ENCODE measurements around the gene PNLDC1. TPM values are rescaled to one million over a fixed set of nuclear protein-coding genes. Genes with fewer than 3 reads are reported as not detected.

The PNLDC1 gene
- total and polyA plus RNA-seq, 2 of the 4 experiments (the other 2 are of a cell fraction), result not detected

- H3K9me1 ChIP-seq (ENCODE audit: insufficient read depth, low read length), result peaks cover 3% of the 10 kb centered on the region; the same call in 1 of the 2 replicates
- no peaks in the 10 kb centered on the region for H4K20me1 ChIP-seq (ENCODE audit: insufficient read depth, low read length)
- no peak overlapping the region for H2BK120ac ChIP-seq (ENCODE audit: low read depth, low read length)
- no peak overlapping the region for H4K8ac ChIP-seq (ENCODE audit: low read depth in 2 of 2, low read length in 2 of 2)
- H3K23ac ChIP-seq (ENCODE audit: low read depth, low read length), result no peak overlapping the region
- ATAC-seq (ENCODE audit: low read depth) (no peak), DNase-seq (no peak)
- H2BK20ac ChIP-seq (ENCODE audit: low read depth, low read length), result no peak overlapping the region
- no peak overlapping the region for H3K27ac ChIP-seq (ENCODE audit: insufficient read depth, low read length)
- no peak overlapping the region for H2BK5ac ChIP-seq (ENCODE audit: low read depth, low read length, poor library complexity, severe bottlenecking)
- H3K79me1 ChIP-seq (ENCODE audit: low read depth in 1 of 2, low read length in 2 of 2), result no peaks in the 10 kb centered on the region
- H3K27me3 ChIP-seq (ENCODE audit: control insufficient read depth, insufficient read depth, low read length), result peaks cover 2% of the 10 kb centered on the region; the same call in 1 of the 2 replicates
- no peak overlapping the region for H2BK15ac ChIP-seq (ENCODE audit: low read depth, low read length)
- no TSS peak for BruUV-seq (replicated peaks)
- no peak overlapping the region for H2AK5ac ChIP-seq (ENCODE audit: low read depth, low read length)
- H3K9me3 ChIP-seq (ENCODE audit: control insufficient read depth, insufficient read depth, low read length), result peaks cover 2% of the 10 kb centered on the region; the same call in 1 of the 2 replicates
- no peak overlapping the region for H3K18ac ChIP-seq (ENCODE audit: low read depth, low read length)
- no peak overlapping the region for H3K56ac ChIP-seq (ENCODE audit: extremely low read depth, insufficient read depth, low read length)
- intact Hi-C loops (cut with micrococcal nuclease), result no loop called here
- ChIA-PET POLR2A (ENCODE audit: unreplicated experiment) (no interaction called here), CTCF (no interaction called here)
- no peak overlapping the region for H3K9ac ChIP-seq (ENCODE audit: low read depth, low read length)
- no peak overlapping the region for H4K5ac ChIP-seq (ENCODE audit: low read depth, low read length)
- no peak overlapping the region for H2AK9ac ChIP-seq (replicated peaks; ENCODE audit: low read depth, low read length, poor library complexity)
- in situ Hi-C loops (cut with MboI; ENCODE audit: low sequenced_read_pairs), result no loop called here
- no peak overlapping the region for H3K4me2 ChIP-seq (ENCODE audit: low read depth, low read length)
- H4K91ac ChIP-seq (ENCODE audit: insufficient read depth, low read depth, low read length), result no peak overlapping the region
- H2AFZ ChIP-seq (replicated peaks; ENCODE audit: low read length, poor library complexity), result no peak overlapping the region
- no peak overlapping the region for H3K4ac ChIP-seq (ENCODE audit: low read depth, low read length)
- dilution Hi-C loops (cut with HindIII; ENCODE audit: low sequenced_read_pairs, unreplicated experiment), result no loop called here
- no peak overlapping the region for H3K4me3 ChIP-seq (ENCODE audit: insufficient read depth, low read depth, low read length)
- 33% methylated on average over 1 of the region's 13 CpGs; no CpG with 5 or more reads in 1 of the 2 experiments for WGBS, 2 experiments (ENCODE audit: extremely low coverage in 2 of 2, insufficient read length in 1 of 2)
- TF ChIP-seq CHD1 (IDR thresholded peaks at IDR 0.05; ENCODE audit: low read depth, low read length) (no peak), CEBPB (IDR thresholded peaks at IDR 0.05; ENCODE audit: low read depth, low read length) (no peak), USF2 (IDR thresholded peaks at IDR 0.05; ENCODE audit: low read depth, low read length) (no peak), MXI1 (IDR thresholded peaks at IDR 0.05; ENCODE audit: borderline replicate concordance, low read depth, low read length) (no peak), ELK1 (IDR thresholded peaks at IDR 0.05; ENCODE audit: borderline replicate concordance, low read depth, low read length) (no peak), RAD21 (IDR thresholded peaks at IDR 0.05; ENCODE audit: low read length) (no peak), MAZ (IDR thresholded peaks at IDR 0.05; ENCODE audit: borderline replicate concordance, low read depth, low read length) (no peak), SMC3 (IDR thresholded peaks at IDR 0.05; ENCODE audit: low read depth, low read length) (no peak), FOS (IDR thresholded peaks at IDR 0.05; ENCODE audit: low read depth, low read length) (no peak), RFX5 (IDR thresholded peaks at IDR 0.05; ENCODE audit: low read depth, low read length) (no peak), BHLHE40 (IDR thresholded peaks at IDR 0.05; ENCODE audit: low read depth, low read length) (no peak), MAFK (IDR thresholded peaks at IDR 0.05; ENCODE audit: low read depth, low read length) (no peak), POLR2A (IDR thresholded peaks at IDR 0.05; ENCODE audit: low read depth, low read length) (no peak)
- TF ChIP-seq, protein P1, sequence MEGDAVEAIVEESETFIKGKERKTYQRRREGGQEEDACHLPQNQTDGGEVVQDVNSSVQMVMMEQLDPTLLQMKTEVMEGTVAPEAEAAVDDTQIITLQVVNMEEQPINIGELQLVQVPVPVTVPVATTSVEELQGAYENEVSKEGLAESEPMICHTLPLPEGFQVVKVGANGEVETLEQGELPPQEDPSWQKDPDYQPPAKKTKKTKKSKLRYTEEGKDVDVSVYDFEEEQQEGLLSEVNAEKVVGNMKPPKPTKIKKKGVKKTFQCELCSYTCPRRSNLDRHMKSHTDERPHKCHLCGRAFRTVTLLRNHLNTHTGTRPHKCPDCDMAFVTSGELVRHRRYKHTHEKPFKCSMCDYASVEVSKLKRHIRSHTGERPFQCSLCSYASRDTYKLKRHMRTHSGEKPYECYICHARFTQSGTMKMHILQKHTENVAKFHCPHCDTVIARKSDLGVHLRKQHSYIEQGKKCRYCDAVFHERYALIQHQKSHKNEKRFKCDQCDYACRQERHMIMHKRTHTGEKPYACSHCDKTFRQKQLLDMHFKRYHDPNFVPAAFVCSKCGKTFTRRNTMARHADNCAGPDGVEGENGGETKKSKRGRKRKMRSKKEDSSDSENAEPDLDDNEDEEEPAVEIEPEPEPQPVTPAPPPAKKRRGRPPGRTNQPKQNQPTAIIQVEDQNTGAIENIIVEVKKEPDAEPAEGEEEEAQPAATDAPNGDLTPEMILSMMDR (conservative IDR thresholded peaks at IDR 0.05; ENCODE audit: low read depth, low read length), result no peak
- no peaks in the 10 kb centered on the region for H3K36me3 ChIP-seq (ENCODE audit: control insufficient read depth, insufficient read depth, low read length)
- H3K4me1 ChIP-seq (ENCODE audit: control insufficient read depth, insufficient read depth, low read length), result peaks cover 4% of the 10 kb centered on the region; the same call in 1 of the 2 replicates
- H3K14ac ChIP-seq (replicated peaks; ENCODE audit: low read depth, low read length), result no peak overlapping the region
Measured at GRCh38 chr6:159826004-159826403, 25.9 kb downstream of the PNLDC1 start.
